Endodermal cell (in vitro differentiated cells): ENCODE measurements around the gene RPL19. TPM values are rescaled to one million over a fixed set of nuclear protein-coding genes. Genes with fewer than 3 reads are reported as not detected.

ENCODE experiments used
- DNase-seq: peaks from one replicate; pipeline ENCODE4 v3.0.0-alpha.2; 2017
- H3K27ac ChIP-seq: 2 replicates; pipeline ENCODE4 v1.5.1; 2013; ENCODE audit warnings: mild to moderate bottlenecking, low read depth, low read length, moderate library complexity
- H3K27me3 ChIP-seq: 2 replicates; pipeline ENCODE4 v1.6.1; 2013; ENCODE audit warnings: mild to moderate bottlenecking, low read length, moderate library complexity; ENCODE audit not compliant: insufficient read depth, control insufficient read depth, poor library complexity, severe bottlenecking
- H3K36me3 ChIP-seq: 2 replicates; pipeline ENCODE4 v1.7.0; 2013; ENCODE audit warnings: mild to moderate bottlenecking, low read length, moderate library complexity; ENCODE audit not compliant: control insufficient read depth, insufficient read depth
- H3K4me1 ChIP-seq: one replicate; pipeline ENCODE4 v1.7.0; 2013; ENCODE audit warnings: low read length; ENCODE audit not compliant: control insufficient read depth, insufficient read depth
- H3K4me3 ChIP-seq: 2 replicates; pipeline ENCODE4 v1.5.1; 2013; ENCODE audit warnings: mild to moderate bottlenecking, low read length, moderate library complexity
- H3K9ac ChIP-seq: 2 replicates; pipeline ENCODE4 v1.6.1; 2013; ENCODE audit warnings: mild to moderate bottlenecking, low read length, moderate library complexity; ENCODE audit not compliant: poor library complexity, severe bottlenecking; ENCODE audit errors: extremely low read depth
- H3K9me3 ChIP-seq: 2 replicates; pipeline ENCODE4 v1.6.1; 2013; ENCODE audit warnings: mild to moderate bottlenecking, low read length, moderate library complexity; ENCODE audit not compliant: control insufficient read depth
- H3K27ac Mint-ChIP-seq: 2 replicates; pipeline ENCODE4 v1.8.0; 2020; ENCODE audit warnings: mixed read lengths
- H3K27me3 Mint-ChIP-seq: 2 replicates; pipeline ENCODE4 v1.8.0; 2021; ENCODE audit warnings: mild to moderate bottlenecking, mixed read lengths; ENCODE audit not compliant: insufficient read depth
- H3K36me3 Mint-ChIP-seq: 2 replicates; pipeline ENCODE4 v1.8.0; 2020; ENCODE audit warnings: low read depth, mixed read lengths
- H3K4me1 Mint-ChIP-seq: 2 replicates; pipeline ENCODE4 v1.8.0; 2020; ENCODE audit warnings: mixed read lengths
- H3K4me3 Mint-ChIP-seq: 2 replicates; pipeline ENCODE4 v1.8.0; 2020; ENCODE audit warnings: mild to moderate bottlenecking, moderate library complexity, mixed read lengths
- H3K9me3 Mint-ChIP-seq: 2 replicates; pipeline ENCODE4 v1.8.0; 2020; ENCODE audit warnings: mild to moderate bottlenecking, mixed read lengths
- WGBS, 2 experiments: methylation state at CpG; one replicate each; pipeline versions ENCODE4 v1.1.5 to v1.1.7; 2013; ENCODE audit warnings: missing lambda C conversion rate in 2 of 2, mixed read lengths in 1 of 2; ENCODE audit not compliant: insufficient coverage in 1 of 2, insufficient read length in 1 of 2; 5-methylcytosine and 5-hydroxymethylcytosine counted together
- total RNA-seq, 2 donors: library from RNA; stranded (reverse); fragmentation: NEBNext Ultra II Directional in 1 of 2; extraction: Animal tissue kit (Norgen Biotek cat#: 25700) in 1 of 2; gene quantifications; 2 replicates in 1 of 2; 3 replicates in 1 of 2; pipeline ENCODE4 v1.2.1, GENCODE V29; 2021
- TF ChIP-seq, protein P1 (sequence below): fragments of 200-600 bp; sonication (generic); conservative IDR thresholded peaks from 2 replicates; pipeline ENCODE4 v1.5.0; 2021; ENCODE audit warnings: antibody characterized with exemption, mild to moderate bottlenecking

RPL19 gene
- total RNA-seq, 2 donors from 2014 or later = 1,782 to 1,829 TPM

DNA sequence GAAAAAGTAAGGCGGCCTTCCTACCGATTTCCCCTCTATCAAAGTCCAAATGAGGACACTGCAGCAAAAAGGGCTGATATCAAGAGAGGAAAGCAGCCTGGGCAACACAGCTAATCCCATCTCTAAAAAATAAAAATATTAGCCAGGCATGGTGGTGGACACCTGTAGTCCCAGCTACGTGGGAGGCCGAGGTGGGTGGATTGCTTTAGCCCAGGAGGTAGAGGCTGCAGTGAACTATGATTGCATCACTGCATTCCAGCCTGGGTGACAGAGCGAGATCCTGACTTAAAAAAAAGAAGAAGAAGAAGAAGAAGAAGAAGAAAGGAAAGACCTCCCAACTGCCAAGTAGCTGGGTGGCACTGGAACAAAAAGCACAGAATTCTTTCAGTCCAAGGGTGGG, 17.0 kb upstream of the RPL19 start:
- Histone ChIP-seq H3K4me3 (no peak overlapping the region), H3K9me3 (no peaks in the 10 kb centered on the region), H3K27me3 (no peaks in the 10 kb centered on the region), H3K4me1 (no peaks in the 10 kb centered on the region), H3K9ac (no peak overlapping the region), H3K36me3 (peaks cover 23% of the 10 kb centered on the region), H3K27ac (no peak overlapping the region)
- Mint-ChIP-seq H3K4me1 (no peaks in the 10 kb centered on the region), H3K27me3 (no peaks in the 10 kb centered on the region), H3K4me3 (no peak overlapping the region), H3K9me3 (no peaks in the 10 kb centered on the region), H3K27ac (no peak overlapping the region), H3K36me3 (peaks cover 38% of the 10 kb centered on the region)
- no peak for DNase-seq
- WGBS, 2 experiments = 89 to 90% methylated on average over 3 to 5 of the region's 5 CpGs
- TF ChIP-seq, protein P1, sequence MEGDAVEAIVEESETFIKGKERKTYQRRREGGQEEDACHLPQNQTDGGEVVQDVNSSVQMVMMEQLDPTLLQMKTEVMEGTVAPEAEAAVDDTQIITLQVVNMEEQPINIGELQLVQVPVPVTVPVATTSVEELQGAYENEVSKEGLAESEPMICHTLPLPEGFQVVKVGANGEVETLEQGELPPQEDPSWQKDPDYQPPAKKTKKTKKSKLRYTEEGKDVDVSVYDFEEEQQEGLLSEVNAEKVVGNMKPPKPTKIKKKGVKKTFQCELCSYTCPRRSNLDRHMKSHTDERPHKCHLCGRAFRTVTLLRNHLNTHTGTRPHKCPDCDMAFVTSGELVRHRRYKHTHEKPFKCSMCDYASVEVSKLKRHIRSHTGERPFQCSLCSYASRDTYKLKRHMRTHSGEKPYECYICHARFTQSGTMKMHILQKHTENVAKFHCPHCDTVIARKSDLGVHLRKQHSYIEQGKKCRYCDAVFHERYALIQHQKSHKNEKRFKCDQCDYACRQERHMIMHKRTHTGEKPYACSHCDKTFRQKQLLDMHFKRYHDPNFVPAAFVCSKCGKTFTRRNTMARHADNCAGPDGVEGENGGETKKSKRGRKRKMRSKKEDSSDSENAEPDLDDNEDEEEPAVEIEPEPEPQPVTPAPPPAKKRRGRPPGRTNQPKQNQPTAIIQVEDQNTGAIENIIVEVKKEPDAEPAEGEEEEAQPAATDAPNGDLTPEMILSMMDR = no peak

DNA sequence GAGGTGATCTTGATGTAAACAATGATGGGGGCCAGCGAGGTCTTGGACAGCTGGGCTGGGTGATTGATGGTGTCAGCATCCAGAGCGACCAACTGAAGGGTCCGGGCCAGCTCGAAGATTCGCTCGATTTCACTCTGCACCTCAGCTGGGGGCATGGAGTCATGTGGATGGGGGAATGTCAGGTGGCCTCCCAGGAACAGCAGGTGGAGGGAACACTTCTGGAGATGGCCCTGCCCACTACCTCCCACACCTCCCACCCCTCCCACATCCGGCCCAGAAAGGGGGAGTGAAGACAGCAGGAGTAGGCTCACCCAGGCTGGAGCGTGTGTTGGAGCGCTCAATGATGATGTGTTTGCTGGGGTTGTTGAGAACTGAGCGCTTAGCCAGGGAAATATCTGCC, 16.4 kb upstream of the RPL19 start:
- H3K27ac Mint-ChIP-seq = no peak overlapping the region
- TF ChIP-seq, protein P1 = no peak
- no peaks in the 10 kb centered on the region for H3K4me1 Mint-ChIP-seq
- H3K4me1 ChIP-seq = no peaks in the 10 kb centered on the region
- no peaks in the 10 kb centered on the region for H3K27me3 Mint-ChIP-seq
- H3K27me3 ChIP-seq = no peaks in the 10 kb centered on the region
- H3K4me3 Mint-ChIP-seq = no peak overlapping the region
- WGBS, 2 experiments = 88 to 100% methylated on average over 3 to 10 of the region's 10 CpGs
- H3K9ac ChIP-seq = no peak overlapping the region
- H3K36me3 ChIP-seq = peaks cover 22% of the 10 kb centered on the region
- DNase-seq = no peak
- peaks cover 34% of the 10 kb centered on the region for H3K36me3 Mint-ChIP-seq
- H3K27ac ChIP-seq = no peak overlapping the region
- no peaks in the 10 kb centered on the region for H3K9me3 Mint-ChIP-seq
- no peak overlapping the region for H3K4me3 ChIP-seq
- no peaks in the 10 kb centered on the region for H3K9me3 ChIP-seq

DNA sequence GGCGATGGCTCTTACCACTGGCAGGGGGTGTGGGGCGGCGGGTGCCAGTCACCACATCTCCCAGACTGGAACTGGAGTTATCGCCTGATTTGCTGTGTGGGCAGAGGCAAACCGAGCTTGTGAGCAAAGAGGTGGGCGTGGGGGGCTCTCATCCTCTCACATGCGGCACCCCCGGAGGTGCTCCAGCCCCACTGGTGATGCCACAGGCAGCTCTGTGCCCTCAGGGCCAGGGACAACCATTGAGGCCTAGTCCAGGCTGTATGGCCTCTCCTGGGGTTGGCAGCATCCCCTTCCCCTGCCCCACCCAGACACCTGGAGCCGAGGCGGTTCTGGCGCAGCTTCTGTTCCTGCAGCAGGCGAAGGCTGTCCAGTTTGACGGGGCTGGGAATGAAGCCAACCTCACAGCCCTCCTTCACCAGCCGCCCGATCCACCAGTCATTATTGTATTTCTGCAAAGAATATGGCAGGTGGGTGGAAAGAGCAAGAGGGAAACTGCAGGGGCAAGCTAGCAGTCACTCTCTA, 13.5 kb upstream of the RPL19 start:
- WGBS, 2 experiments = 91% methylated on average over 9 to 15 of the region's 15 CpGs
- Mint-ChIP-seq H3K36me3 (peaks cover 29% of the 10 kb centered on the region), H3K4me1 (no peaks in the 10 kb centered on the region), H3K9me3 (no peaks in the 10 kb centered on the region), H3K27me3 (no peaks in the 10 kb centered on the region), H3K4me3 (no peak overlapping the region), H3K27ac (no peak overlapping the region)
- H3K36me3 ChIP-seq = peaks cover 18% of the 10 kb centered on the region
- DNase-seq = no peak
- no peaks in the 10 kb centered on the region for H3K9me3 ChIP-seq
- H3K9ac ChIP-seq = no peak overlapping the region
- no peaks in the 10 kb centered on the region for H3K27me3 ChIP-seq
- H3K27ac ChIP-seq = no peak overlapping the region
- no peak overlapping the region for H3K4me3 ChIP-seq
- no peaks in the 10 kb centered on the region for H3K4me1 ChIP-seq
- TF ChIP-seq, protein P1 = no peak
